SKM-1 treated with dmso at 0.1 percent for 144 hours (cell line): ENCODE results near the gene SLC35F6.
"Not testable (repeated sequence)": the region's sequence is repeated elsewhere in the genome, so short reads cannot be mapped to it uniquely, and the experiment has no call there.

Experiments used
- DNase-seq: peaks from one replicate; lab custom pipeline; 2025; ENCODE audit not compliant: unreplicated experiment; lab: John Stamatoyannopoulos, UW

The SLC35F6 gene

GRCh38 chr2:26754972-26755670 is 9.0 kb upstream of the SLC35F6 start:
- no peak for DNase-seq

DNA sequence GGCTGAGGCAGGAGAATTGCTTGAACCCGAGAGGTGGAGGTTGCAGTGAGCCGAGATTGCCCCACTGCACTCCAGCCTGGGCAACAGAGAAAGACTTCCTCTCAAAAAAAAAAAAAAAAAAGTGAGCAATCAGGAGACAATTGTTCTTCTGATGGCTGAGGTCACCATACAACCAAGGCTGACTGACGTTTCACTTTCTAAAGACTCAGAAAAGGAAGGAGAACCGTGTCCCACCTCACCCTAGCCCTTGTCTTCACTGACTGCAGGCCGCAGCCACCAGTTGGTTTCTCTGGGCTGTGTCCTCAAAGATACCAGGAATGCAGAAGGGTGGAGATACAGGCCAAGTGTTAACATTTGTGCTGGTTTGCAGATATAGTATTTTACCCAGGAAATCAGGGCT is 7.7 kb upstream of the SLC35F6 start:
- DNase-seq, result no peak

DNA sequence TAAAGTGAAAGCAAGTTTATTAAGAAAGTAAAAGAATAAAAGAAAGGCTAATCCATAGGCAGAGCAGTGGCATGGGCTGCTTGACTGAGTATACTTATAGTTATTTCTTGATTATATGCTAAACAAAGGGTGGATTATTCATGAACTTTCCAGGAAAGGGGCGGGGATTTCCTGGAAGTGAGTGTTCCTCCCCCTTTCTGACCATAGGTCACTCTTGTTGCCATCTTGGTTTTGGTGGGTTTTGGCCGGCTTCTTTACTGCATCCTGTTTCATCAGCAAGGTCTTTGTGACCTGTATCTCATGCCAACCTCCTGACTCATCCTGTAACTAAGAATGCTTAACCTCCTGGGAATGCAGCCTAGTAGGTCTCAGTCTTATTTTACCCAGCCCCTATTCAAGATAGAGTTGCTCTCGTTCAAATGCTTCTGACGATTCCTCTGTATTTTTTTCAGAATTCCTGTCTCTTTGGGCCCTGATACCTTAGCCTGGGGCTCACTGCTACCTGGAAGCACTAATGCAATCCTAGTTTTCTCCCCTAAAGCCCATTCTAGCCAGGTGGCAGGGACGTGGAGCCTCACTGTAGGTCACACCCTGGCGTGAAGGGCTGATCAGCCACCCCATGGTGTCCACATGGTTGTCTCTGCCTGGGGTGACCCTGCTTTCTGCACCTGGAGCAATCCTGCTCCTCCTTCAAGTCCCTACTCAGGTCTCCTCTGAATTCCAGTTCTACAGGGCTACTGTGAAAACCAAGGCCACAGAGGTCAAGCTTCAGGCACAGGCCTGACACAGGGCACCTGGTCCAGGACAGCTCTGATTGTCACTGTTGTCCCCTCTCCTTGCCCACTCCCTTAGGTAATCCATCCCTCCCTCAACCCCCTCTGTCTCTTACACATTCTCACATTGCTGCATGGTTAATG is 6.0 kb upstream of the SLC35F6 start:
- DNase-seq, result no peak

- no peak for DNase-seq
Observed at GRCh38 chr2:26758790-26759321, 5.2 kb upstream of the SLC35F6 start.

- DNase-seq, result no peak
Observed at GRCh38 chr2:26759845-26760244, 4.2 kb upstream of the SLC35F6 start.

DNA sequence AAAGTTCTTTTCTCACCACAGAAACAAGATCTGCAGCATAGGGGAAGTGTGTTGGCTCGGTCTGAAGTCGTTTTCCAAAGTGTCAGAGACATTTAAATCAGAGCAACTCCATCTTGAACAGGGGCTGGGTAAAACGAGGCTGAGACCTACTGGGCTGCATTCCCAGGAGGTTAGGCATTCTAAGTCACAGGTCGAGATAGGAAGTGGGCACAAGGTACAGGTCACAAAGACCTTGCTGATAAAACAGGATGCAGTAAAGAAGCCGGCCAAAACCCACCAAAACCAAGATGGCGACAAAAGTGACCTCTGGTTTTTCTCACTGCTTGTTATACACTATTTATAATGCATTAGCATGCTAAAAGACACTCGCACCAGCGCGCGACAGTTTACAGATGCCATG is 3.1 kb upstream of the SLC35F6 start:
- DNase-seq, result not testable (repeated sequence)

- no peak for DNase-seq
Observed at GRCh38 chr2:26763019-26763418, 1.1 kb upstream of the SLC35F6 start.

GRCh38 chr2:26764906-26765305 is 822 bp downstream of the SLC35F6 start:
- no peak for DNase-seq

DNA sequence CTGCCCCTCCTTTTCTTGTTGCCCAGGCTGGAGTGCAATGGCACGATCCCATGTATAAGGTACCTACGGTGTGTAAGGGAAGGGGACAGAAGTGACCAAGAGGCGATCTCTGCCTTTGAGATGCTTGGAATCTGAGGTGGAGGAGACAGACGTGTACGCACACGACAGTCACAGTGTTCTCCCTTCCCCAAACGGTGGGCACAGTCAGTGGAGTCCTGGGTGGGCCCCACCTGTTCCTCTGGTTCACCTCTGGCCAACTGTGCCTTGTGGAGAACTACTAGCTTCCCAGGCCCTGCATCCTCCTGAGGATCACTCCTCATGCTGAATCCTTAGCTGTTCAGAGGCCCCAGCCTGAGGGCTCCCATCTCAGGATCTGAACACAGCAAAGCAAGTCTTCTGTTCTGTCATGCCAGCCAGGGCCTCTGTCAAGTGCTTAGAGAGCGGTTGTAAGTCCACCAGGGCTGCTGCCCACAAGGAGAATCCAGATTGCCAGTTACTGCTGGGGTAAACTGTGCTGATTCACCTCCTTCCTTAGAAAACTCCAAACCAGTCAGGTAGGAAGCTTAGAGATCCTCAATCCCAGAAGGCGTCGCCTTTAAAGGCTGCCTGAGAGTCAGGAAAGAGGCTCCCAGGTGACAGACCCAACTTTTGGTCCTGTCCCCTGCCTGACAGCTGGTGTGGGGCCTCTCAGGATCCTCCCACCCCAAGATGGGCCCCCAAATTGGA is 1.6 kb downstream of the SLC35F6 start:
- no peak for DNase-seq

DNA sequence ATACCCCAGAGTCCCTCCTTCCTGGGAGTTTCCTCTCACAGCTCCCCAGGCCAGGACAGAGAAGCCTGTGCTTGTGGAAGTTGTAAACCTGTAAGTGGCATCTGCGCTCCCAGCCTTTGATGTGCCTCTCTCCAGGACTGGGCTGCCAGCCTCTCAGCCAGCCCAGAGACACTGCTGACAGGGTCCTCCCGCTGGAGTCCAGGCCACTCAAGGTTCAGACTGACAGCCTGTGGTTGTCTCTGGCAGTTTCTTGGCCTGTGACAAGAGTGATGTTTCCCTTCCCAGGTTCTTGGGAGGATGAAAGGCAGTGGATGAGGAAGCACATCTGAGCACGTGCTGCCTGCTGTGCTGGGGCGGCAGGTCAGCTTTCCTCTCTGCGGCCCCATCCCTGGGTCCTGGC is 3.0 kb downstream of the SLC35F6 start:
- no peak for DNase-seq

GRCh38 chr2:26767894-26768487 is 3.9 kb downstream of the SLC35F6 start:
- DNase-seq, result no peak

GRCh38 chr2:26768759-26769088 is 4.6 kb downstream of the SLC35F6 start:
- DNase-seq, result no peak

GRCh38 chr2:26769089-26769761 is 5.1 kb downstream of the SLC35F6 start:
- DNase-seq, result peak; percentile 97

DNA sequence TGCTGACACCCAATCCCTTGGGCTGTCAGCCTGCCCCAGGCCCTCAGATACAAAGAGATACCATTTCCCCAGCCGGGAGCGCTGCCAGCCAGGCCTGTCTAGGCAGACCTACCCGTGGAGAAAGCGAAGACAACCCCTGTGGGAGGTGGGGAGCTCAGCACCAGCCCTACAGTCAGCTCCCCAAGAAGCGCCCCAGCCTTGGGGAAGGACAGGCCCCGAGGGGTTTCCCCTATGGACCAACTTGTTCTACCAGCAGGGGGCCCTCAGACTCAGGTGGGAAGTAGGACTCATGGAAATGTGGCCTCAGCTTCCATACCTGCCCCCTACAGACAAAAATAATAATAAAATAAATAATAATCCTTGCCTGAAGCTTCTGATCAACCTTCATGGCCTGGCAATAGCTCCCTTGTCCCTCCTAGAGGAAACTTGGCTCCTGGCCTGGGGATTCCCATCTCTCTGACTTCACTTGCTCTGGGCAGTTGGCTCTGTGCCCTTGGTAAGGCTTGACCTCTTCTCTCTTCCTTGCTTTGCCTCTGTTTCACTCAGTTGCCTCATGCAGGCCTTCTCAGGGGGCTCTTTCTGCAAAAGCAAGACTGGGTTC is 7.0 kb downstream of the SLC35F6 start:
- DNase-seq, result no peak

GRCh38 chr2:26772064-26773001 is 8.2 kb downstream of the SLC35F6 start:
- DNase-seq, result no peak

DNA sequence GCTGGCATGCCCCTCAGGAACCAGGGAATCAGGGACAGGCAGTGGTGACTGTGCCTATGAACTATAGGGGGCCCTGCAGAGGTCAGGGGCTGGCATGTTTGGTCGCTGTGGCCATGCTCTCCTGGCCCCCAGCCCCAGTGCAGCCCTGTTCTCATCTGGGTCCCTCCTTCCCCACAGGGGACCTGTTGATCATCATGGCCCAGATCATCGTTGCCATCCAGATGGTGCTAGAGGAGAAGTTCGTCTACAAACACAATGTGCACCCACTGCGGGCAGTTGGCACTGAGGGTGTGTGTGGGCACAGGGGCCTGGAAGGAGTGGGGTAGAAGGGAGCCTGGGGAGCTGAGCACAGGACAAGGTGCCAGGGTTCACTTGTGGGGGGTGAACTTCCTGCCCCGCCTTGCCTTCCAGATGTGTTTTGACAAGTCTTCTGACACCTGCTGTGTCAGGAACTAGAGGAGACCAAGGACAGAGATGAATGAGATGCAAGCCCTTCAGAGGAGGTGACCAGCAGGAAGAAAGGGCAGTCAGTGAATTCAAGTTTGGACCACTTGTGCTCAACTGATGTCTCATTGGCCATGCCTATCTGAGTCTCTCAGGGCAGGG is 12.2 kb downstream of the SLC35F6 start:
- no peak for DNase-seq

GRCh38 chr2:26778098-26778497 is 14.0 kb downstream of the SLC35F6 start:
- DNase-seq, result no peak

DNA sequence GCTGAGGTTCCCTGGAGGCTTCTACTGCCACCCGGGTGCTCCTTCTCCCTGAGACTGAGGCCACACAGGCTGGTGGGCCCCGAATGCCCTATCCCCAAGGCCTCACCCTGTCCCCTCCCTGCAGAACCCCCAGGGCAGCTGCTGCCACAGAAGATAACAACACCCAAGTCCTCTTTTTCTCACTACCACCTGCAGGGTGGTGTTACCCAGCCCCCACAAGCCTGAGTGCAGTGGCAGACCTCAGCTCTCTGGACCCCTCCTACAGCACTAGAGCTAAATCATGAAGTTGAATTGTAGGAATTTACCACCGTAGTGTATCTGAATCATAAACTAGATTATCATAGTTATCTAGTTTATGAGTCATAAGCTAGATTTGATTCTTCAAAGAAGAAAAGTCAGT is 14.4 kb downstream of the SLC35F6 start:
- no peak for DNase-seq
